ENCODE data around the gene OR10J1.

GRCh38 chr1:159431904-159432303 lies 7.6 kb upstream of the OR10J1 start, which contains the start of gene OR10J4:
- TF ChIP-seq CTCF (IDR thresholded peaks at IDR 0.05; ENCODE audit: low read depth, low read length, poor library complexity, severe bottlenecking) (no peak), EZH2phosphoT487 (IDR thresholded peaks at IDR 0.05; ENCODE audit: borderline replicate concordance, low read length) (no peak)
